GM18511 (cell line): ENCODE results near the gene CYP4F3.
"Not testable (repeated sequence)": the region's sequence is repeated elsewhere in the genome, so short reads cannot be mapped to it uniquely, and the experiment has no call there.

Experiments used
- ATAC-seq: cut with Tn5 transposase; IDR thresholded peaks from one replicate; pipeline ENCODE4 v1.9.1; 2021; ENCODE audit warnings: mild to moderate bottlenecking, moderate library complexity; ENCODE audit not compliant: unreplicated experiment

CYP4F3 gene, protein sequence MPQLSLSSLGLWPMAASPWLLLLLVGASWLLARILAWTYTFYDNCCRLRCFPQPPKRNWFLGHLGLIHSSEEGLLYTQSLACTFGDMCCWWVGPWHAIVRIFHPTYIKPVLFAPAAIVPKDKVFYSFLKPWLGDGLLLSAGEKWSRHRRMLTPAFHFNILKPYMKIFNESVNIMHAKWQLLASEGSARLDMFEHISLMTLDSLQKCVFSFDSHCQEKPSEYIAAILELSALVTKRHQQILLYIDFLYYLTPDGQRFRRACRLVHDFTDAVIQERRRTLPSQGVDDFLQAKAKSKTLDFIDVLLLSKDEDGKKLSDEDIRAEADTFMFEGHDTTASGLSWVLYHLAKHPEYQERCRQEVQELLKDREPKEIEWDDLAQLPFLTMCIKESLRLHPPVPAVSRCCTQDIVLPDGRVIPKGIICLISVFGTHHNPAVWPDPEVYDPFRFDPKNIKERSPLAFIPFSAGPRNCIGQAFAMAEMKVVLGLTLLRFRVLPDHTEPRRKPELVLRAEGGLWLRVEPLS

DNA sequence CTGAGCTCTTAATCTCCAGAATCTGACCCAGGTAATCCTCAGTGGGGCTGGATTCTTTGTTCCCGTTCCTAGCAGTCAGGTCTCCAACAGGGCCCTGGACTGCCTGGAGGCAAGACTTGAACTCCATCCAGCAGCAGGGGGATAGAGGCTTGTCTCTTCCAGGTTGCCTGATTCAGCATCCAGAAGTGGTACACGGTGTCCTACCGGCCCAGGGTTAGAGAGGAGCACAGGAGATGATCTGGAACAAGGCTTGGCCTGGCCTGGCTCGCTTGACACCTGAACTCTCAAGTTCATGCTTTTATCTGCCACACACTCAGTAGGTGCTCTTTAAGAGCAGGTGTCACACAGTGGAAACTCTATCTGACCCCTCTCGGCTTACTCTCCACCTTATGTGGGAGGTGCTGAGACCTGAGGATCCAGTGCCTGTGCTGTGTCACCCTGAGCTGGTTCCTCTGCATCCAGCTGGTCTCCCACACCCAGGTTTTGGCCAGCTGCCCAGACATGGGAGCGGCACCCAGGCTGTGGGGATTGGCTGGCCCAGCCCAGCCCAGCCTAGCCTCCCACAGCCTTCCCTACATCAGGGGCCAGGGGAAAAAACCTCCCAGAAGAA lies at the start of gene CYP4F3:
TSS of gene CYP4F3 (plus strand) at position 604 of the 610 bp plus-strand sequence. CDS start 519 bp downstream, outside the sequence.
- no peak for ATAC-seq

DNA sequence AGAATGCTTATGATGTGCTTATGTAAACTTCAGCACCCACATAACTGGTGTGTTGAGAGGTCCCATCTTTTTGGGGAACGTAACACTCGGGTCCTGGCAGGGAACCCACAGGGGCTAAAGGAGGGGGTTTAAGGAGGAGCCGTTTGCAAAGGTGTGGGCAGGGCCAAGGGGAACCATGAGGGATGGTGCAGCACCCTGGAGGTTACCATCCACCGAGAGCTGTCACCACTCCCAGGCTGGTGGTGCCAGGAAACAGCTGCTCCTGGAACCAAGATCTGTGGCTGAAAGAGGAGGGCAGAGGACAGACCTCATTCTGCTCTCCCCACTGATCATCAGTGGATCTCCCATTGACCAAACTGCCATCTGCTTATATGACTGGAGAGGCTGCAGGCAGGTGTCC lies 48.9 kb upstream of the CYP4F3 start:
- no peak for ATAC-seq

DNA sequence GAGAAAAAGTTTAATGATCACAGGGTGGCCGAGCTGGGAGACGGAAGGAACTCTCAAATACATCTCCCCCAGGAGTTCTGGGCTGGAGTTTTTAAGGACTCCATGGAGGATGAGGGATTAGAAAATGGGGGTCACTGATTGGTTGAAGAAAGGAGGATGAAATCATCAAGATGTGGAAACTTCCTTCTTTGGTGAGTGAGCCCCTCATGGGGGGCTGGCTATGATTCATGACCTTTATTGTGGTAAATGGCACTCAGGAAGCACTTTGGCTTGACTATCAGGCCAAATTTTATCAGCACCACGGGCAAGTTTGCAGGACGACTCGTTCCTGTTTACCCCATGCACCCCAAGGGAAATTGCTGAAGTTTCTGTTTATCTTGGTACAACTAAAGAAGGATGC lies 48.2 kb upstream of the CYP4F3 start:
- not testable (repeated sequence) for ATAC-seq

DNA sequence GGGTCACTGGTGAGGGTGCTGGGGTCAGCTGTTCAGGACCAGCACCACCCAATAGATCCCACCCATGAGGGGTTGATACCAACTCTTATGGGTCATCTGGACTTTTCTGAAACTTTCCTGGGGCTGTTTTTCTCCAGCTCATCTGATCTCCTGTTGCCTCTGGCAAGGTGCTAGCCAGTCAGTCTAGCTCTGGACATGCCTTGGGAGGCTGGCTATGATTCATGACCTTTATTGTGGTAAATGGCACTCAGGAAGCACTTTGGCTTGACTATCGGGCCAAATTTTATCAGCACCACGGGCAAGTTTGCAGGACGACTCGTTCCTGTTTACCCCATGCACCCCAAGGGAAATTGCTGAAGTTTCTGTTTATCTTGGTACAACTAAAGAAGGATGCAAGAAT lies 46.9 kb upstream of the CYP4F3 start:
- ATAC-seq = not testable (repeated sequence)

DNA sequence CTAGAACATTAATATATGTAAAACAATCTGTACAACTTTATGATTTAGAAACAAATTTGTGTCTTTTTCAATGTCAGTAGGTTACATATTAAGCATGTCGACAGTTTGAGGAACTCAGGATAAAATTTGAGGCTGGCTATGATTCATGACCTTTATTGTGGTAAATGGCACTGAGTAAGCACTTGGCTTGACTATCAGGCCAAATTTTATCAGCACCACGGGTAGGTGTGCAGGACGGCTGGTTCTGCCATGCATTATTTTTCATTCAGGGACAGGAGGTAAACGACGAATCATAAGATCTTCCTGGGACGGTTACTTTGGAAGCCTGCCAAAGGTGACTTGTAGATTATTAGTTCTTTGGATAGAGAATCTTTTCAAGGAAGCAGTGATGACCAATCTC lies 45.6 kb upstream of the CYP4F3 start:
- no peak for ATAC-seq

DNA sequence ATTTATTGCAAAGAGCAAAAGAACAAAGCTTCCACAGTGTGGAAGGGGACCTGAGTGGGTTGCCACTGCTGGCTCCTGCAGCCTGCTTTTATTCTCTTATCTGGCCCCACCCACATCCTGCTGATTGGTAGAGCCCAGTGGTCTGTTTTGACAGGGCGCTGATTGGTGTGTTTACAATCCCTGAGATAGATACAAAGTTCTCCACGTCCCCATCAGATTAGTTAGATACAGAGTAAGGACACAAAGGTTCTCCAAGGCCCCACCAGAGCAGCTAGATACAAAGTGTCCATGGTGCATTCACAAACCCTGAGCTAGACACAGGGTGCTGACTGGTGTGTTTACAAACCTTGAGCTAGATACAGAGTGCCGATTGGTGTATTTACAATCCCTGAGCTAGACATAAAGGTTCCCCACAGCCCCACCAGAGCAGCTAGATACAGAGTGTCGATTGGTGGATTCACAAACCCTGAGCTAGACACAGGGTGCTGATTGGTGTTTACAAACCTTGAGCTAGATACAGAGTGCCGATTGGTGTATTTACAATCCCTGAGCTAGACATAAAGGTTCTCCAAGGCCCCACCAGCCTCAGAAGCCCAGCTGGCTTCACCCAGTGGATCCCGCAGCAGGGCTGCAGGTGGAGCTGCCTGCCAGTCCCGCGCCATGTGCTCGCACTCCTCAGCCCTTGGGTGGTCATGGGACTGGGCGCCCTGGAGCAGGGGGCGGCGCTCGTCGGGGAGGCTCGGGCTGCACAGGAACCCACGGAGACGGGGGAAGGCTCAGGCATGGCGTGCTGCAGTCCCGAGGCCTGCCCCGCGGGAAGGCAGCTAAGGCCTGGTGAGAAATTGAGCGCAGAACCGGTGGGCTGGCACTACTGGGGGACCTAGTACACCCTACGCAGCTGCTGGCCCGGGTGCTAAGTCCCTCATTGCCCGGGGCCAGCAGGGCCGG lies 32.4 kb upstream of the CYP4F3 start:
- ATAC-seq = not testable (repeated sequence)

DNA sequence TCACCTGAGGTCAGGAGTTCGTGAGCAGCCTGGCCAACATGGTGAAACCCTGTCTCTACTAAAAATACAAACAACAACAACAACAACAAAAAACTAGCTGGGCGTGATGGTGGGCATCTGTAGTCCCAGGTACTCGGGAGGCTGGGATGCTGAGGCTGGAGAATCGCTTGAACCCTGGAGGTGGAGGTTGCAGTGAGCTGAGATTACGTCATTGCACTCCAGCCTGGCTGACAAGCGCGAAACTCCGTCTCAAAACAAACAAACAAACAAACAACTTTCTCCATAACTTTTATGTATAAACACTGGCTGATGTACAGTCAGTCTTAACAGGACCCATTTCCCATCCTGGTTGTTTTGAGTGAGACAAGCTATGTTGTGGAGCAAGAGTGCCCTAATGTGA lies 31.4 kb upstream of the CYP4F3 start:
- ATAC-seq = no peak

DNA sequence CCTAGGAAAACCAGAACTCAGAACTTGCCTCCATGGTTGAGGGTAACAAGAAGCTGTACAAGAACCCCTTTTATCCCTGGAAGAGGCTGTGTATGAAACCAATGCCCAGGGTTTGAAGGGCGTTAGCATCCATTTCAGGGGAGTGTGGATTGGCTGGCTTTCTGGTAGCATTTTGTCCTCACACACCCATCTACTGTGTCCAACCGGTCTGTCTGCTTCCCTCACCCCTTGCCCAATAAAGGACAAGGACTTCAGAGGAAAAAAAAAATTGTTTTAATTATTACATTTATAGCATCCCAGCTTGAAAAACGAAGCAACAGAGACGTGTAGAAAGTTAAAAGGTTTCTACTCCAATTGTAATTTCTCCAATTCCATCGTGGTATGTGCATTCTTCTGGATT lies 28.4 kb upstream of the CYP4F3 start:
- no peak for ATAC-seq

DNA sequence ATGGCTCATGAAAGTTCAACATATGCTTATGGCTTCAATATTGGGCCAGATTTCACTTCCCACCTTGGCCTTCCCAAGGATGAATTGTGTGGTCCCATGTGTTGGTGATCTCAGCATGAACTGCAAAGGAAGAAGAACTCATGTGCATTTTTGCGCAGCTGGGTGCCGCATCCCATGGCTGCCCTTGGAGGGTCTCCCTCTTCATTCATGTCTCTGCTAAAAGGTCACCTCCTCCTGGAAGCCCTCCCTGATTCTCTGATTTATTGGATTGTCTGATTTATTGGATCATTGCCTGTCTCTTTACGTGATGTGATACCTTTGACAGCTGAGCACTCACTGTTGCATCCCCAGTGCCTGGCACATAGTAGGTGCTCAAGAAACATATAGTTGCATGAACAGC lies 27.4 kb upstream of the CYP4F3 start:
- ATAC-seq = no peak

DNA sequence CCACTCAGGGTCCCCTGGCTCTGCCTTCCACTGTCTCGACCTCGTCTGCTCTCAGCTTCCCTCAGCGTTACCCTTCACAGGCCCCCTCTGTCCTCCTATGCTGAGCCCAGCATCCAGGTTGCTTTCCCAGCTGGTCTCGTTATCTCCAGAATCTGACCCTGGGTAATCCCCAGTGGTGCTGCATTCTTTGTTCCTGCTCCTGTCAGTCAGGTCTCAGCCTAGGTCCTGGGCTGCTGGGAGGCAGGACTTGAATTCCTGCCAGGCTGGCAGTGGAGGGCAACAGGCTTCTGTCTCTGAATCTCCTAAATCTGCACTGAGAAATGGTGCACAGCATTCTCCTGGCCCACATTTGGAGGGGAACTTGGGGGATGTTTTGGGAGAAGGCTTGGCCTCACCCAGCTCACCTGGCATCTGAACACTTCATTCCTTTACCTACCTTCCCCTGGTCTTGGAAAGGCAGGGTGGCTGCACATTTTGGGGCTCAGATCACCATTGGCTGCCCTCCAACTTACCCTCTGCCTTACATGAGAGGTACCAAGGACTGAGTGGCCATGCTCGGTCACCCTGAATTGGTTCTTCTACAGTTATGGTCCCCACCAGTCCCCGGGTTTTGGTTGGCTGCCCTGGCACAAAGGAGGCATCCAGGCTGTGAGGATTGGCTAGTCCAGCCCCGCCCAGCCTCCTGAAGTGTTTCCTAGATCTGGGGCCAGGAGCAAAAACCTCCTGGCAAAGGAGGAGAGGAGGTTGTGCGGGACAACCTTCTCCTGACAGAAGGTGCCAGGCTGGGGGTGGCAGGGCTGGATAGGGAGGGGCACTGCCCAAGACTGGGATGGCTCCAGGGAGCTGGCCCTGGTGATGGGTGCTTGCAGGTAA lies 26.0 kb upstream of the CYP4F3 start, which contains the start of gene CYP4F8:
TSS of gene CYP4F8 (plus strand) at position 712 of the 873 bp plus-strand sequence. CDS start 399 bp downstream, outside the sequence.
- no peak for ATAC-seq

DNA sequence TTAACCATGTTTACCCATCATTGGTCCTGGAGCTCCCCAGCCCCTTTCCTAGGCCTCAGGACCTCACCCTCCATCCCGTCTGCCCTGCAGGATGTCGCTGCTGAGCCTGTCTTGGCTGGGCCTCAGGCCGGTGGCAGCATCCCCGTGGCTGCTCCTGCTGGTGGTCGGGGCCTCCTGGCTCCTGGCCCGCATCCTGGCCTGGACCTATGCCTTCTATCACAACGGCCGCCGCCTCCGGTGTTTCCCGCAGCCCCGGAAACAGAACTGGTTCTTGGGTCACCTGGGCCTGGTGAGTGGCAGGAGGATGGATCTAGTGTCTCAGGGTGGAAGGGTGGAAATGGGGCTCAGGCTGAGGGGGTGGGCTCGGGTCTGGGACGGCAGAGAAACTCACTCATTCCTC lies 25.2 kb upstream of the CYP4F3 start:
- ATAC-seq = no peak

DNA sequence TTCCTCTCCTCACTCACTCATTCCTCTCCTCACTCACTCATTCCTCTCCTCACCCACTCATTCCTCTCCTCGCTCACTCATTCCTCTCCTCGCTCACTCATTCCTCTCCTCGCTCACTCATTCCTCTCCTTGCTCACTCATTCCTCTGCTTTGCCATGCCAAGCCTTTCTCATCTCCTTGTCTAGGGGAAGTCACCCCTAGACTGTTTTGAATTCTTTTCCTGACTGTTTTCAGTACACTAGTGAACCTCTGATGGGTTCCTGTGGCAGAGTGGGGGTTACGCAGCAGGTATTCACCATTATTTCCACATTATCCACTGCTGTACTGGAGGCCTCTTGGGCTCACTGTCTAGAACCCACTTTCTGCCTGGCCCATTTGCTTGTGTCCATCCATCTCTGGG lies 24.5 kb upstream of the CYP4F3 start:
- ATAC-seq = no peak

DNA sequence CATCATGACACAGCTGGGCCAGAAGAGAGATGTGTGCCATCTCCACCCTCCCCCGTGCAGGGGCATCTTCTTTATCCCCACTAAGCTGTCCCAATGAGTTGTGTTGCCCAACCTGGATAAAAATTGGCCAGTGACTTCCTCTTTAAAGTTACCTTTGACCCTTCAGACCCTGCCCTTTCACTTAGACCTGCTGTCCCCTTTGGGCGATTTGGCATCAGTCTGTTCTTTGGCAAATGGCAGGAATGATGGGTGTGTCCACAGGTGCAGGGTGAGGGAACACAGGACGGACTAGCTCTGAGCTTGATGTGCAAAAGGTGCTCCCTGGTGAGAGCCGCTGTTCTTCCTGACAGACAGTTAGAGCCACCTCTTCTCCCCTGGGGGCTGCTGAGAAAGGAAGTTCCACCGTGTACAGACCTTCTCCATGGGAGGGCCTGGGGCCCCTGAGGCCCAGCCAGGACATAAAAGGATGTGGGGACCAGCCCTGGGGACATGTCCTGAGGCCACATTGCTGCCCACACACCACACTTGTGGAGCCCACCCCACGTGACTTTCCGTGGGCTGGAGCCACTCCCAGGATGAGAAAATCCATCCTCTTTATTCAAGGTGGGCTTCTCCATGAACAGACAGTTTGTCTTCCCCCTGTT lies 23.9 kb upstream of the CYP4F3 start:
- ATAC-seq = no peak

DNA sequence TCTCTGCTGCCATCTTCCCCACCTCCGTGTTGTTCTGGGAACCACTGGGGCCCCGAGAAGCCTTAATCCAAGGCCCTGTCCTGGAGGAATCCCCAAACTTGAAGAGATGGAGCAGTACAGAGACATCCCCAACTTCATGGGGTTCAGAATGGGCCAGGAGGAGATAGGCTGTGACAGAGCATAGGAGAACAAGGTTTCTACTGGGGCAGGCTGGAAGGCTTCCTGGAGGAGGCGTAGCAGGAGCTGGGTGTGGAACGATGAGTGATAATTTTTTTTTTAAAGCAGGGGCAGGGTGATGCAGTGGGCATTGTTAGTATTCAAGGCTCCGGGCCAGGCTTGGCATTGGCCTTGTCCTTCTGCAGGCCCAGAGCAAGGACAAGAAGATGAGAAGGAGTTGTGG lies 22.4 kb upstream of the CYP4F3 start:
- ATAC-seq = no peak

DNA sequence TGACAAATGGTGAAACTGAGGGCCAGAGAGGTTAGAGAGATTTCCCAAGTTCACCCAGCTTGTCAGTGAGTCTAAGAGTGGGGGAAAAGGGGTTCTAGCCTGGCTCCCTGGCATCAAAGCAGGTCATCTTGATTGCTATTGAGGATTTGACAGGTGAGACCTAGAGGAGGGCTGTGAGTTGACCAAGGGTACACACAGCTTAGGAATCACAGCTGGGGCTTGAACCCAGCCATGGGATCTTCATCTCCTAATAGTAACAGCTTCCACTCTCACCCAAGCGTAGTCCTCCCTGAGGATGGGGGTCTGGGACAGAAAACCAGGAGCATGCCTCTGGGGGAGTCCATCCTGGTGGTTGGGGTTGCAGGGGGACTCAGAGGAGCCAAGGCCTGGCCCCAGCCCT lies 18.9 kb upstream of the CYP4F3 start:
- no peak for ATAC-seq

DNA sequence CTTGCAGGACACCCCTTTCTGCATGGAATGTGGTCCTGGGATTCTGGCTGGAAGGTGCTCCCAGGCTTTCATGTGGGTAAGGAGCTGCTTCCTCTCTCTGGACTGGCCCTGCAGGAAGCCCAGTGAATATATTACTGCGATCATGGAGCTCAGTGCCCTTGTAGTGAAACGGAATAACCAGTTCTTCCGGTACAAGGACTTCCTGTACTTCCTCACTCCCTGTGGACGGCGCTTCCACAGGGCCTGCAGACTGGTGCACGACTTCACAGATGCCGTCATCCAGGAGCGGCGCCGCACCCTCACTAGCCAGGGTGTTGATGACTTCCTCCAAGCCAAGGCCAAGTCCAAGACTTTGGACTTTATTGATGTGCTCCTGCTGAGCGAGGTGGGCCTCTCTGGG lies 17.7 kb upstream of the CYP4F3 start:
- no peak for ATAC-seq

DNA sequence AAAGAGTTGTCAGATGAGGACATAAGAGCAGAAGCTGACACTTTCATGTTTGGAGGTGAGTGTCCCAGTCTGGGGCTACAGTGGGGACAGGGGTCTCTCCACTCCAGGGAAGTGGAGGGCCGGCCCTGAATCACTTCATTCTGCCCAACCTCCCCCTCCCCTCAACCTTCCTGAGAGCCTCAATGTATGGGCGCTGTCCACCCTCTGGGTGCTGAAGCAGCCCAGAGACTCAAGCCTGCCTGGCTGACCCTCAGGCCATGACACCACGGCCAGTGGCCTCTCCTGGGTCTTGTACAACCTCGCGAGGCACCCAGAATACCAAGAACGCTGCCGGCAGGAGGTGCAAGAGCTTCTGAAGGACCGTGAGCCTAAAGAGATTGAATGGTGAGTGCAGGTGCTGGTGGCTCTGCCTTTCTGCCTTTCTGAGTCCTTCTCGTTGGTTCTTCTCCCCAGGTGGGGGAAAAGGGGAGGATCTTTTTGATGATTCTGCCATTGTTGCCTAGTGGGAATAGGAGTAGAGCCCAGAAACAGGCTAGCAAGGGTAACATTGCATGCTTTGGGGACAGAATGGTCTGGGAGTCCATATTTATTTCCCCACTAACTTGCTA lies 16.9 kb upstream of the CYP4F3 start:
- ATAC-seq = no peak

DNA sequence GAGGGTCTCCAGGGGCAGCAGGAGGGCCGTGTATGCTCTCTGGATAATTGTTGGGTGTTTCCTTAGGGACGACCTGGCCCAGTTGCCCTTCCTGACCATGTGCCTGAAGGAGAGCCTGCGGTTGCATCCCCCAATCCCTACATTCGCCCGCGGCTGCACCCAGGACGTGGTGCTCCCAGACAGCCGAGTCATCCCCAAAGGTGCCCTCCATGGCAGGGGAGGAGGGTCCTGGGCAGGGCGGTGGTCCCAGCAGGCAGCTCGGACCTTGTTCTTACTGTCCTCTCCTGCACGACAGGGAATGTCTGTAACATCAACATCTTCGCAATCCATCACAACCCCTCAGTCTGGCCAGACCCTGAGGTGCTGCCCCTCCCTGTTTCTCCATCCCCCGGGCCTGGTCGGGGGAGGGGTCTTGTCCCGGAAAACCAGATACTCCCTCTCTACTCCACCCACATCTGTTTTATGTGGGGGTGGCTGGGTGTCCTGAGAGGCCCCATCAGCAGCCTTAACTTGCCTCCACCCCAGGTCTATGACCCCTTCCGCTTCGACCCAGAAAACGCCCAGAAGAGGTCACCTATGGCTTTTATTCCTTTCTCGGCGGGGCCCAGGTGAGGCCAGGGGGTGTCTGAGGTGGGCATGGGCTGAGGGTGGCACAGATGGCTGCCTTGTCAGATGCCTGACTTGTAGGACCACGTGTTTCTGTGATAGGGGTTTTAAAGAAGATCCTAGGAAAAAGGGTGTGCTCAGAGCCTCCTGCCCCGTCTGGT lies 12.3 kb upstream of the CYP4F3 start:
- ATAC-seq = no peak
